Cardiac muscle cell (in vitro differentiated cells and primary cell): ENCODE data around the gene RPL21. TPM values are rescaled to one million over a fixed set of nuclear protein-coding genes. Genes with fewer than 3 reads are reported as not detected.

Experiments
- DNase-seq, 2 donors: peaks; one replicate each; pipeline versions ENCODE4 v3.0.0 to v3.0.0-alpha.2; 2010 to 2017; ENCODE audit warnings: low read depth in 1 of 2, low spot score in 1 of 2
- H3K27ac ChIP-seq: fragments of 200-600 bp; sonication (generic); 2 replicates; pipeline ENCODE4 v1.5.1; 2016
- H3K27me3 ChIP-seq: fragments of 200-600 bp; sonication (generic); 2 replicates; pipeline ENCODE4 v1.6.0; 2016; ENCODE audit warnings: control low read depth
- H3K36me3 ChIP-seq: fragments of 200-600 bp; sonication (generic); 2 replicates; pipeline ENCODE4 v1.5.1; 2016; ENCODE audit warnings: control low read depth
- H3K4me1 ChIP-seq: fragments of 200-600 bp; sonication (generic); 2 replicates; pipeline ENCODE4 v1.8.1; 2017; ENCODE audit warnings: low read depth, mild to moderate bottlenecking, mixed run types
- H3K4me3 ChIP-seq: fragments of 200-600 bp; sonication (generic); 2 replicates; pipeline ENCODE4 v1.5.1; 2016; ENCODE audit warnings: mild to moderate bottlenecking
- H3K9me3 ChIP-seq: fragments of 200-600 bp; sonication (generic); 2 replicates; pipeline ENCODE4 v1.5.1; 2017; ENCODE audit warnings: low read depth, mild to moderate bottlenecking, control low read depth
- polyA plus RNA-seq: library from polyadenylated mRNA; unstranded; fragments of >200 nt; fragmentation: Nextera tagmentation; extraction: Ambion mirVana; gene quantifications from 2 replicates; pipeline ENCODE4 v1.2.1, GENCODE V29; 2016
- total RNA-seq: library from RNA; depleted of rRNA; stranded (reverse); fragments of >200 nt; gene quantifications from 2 replicates; pipeline ENCODE4 v1.2.3, GENCODE V29; 2016
- TF ChIP-seq, protein P1 (sequence below): IDR thresholded peaks from 2 replicates; pipeline ENCODE4 v1.5.1; 2012; ENCODE audit warnings: low read depth, mild to moderate bottlenecking, low read length

RPL21 gene
- total and polyA plus RNA-seq, 2 experiments from 2014 or later: 367 to 410 TPM

DNA sequence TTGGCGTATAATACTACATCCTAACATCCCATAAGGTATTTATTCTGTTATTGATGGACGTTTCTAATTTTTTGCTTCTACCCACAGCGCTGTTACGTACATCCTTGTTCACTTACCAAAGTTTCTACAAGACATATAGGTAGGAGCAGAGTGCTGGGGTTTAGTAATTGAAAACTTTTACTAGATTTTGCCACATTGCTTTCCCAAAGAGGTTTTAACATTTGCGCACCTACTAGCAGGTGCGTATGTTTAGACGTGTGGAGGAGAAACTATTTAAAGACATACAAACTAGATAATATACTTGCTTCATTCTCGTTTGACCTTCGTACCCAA lies 559 bp upstream of the RPL21 start:
- H3K9me3 ChIP-seq: no peaks in the 10 kb centered on the region
- peaks cover 10% of the 10 kb centered on the region for H3K4me1 ChIP-seq
- H3K4me3 ChIP-seq: peak overlapping the region; percentile 96
- DNase-seq: no peak
- H3K27me3 ChIP-seq: no peaks in the 10 kb centered on the region
- TF ChIP-seq, protein P1, sequence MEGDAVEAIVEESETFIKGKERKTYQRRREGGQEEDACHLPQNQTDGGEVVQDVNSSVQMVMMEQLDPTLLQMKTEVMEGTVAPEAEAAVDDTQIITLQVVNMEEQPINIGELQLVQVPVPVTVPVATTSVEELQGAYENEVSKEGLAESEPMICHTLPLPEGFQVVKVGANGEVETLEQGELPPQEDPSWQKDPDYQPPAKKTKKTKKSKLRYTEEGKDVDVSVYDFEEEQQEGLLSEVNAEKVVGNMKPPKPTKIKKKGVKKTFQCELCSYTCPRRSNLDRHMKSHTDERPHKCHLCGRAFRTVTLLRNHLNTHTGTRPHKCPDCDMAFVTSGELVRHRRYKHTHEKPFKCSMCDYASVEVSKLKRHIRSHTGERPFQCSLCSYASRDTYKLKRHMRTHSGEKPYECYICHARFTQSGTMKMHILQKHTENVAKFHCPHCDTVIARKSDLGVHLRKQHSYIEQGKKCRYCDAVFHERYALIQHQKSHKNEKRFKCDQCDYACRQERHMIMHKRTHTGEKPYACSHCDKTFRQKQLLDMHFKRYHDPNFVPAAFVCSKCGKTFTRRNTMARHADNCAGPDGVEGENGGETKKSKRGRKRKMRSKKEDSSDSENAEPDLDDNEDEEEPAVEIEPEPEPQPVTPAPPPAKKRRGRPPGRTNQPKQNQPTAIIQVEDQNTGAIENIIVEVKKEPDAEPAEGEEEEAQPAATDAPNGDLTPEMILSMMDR: no peak
- peak overlapping the region; percentile 99 for H3K27ac ChIP-seq
- peaks cover 20% of the 10 kb centered on the region for H3K36me3 ChIP-seq

DNA sequence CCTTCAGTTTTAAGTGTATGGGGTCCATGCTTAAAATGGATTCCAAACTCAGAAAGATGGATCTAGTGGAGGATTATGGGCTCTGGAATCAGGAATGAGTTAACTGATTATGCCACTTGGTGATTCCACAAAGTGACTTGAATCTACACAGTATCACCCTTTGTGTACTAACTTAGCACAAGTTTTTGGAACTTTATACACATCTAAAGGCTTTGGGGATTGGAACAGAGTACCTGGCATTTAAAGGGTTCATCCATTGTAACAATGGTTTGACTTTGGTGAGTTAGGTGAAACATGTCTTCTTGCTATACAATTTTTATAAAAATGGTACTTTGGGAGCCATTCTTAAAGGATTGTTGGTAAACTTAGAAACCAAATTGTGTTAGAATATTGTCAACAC lies 1.1 kb downstream of the RPL21 start:
- H3K4me1 ChIP-seq: peaks cover 10% of the 10 kb centered on the region
- H3K27ac ChIP-seq: no peak overlapping the region
- no peaks in the 10 kb centered on the region for H3K9me3 ChIP-seq
- TF ChIP-seq, protein P1: no peak
- H3K36me3 ChIP-seq: peaks cover 36% of the 10 kb centered on the region
- peak overlapping the region; percentile 96 for H3K4me3 ChIP-seq
- no peak for DNase-seq
- no peaks in the 10 kb centered on the region for H3K27me3 ChIP-seq

DNA sequence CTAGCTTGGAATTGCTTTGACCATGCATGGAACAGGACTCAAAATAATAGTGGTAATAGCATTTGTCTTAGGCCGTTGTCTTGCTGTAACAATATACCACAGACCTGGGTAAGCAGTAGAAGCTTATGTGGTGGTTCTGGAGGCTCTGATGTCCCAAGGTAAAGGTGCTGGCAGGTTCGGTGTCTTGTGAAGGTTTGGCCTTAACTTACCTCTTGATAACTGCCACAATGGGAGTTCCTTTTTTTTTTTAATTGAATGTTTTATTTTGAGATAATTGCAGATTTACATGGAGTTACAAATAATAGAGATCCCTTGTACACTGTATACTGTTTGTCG lies 5.8 kb downstream of the RPL21 start:
- H3K27me3 ChIP-seq: no peaks in the 10 kb centered on the region
- peaks cover 10% of the 10 kb centered on the region for H3K4me1 ChIP-seq
- no peak overlapping the region for H3K27ac ChIP-seq
- TF ChIP-seq, protein P1: no peak
- no peak overlapping the region for H3K4me3 ChIP-seq
- H3K36me3 ChIP-seq: peaks cover 50% of the 10 kb centered on the region
- H3K9me3 ChIP-seq: no peaks in the 10 kb centered on the region
- no peak for DNase-seq

DNA sequence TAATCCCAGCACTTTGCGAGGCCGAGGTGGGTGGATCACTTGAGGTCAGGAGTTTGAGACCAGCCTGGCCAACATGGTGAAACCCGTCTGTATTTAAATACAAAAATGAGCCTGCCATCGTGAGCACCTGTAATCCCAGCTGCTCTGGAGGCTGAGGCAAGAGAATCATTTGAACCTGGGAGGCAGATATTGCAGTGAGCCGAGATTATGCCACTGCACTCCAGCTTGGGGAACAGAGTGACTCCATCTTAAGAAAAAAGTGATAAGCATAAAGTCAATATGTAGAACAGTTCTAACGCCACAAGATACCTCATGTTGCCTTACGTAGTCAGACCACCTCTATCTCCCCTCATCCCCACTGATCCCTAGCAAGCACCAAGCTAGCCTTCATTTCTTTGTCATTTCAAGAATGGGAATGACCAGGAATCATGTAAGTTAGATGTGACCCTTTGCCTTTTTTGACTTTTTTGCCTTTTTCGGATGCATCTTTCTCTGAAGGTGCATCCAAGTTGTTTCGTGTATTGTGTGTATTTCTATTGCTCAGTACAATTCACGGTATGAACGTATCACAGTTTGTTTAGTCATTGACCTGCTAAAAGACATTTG lies 6.4 kb downstream of the RPL21 start:
- Histone ChIP-seq H3K4me1 (peaks cover 10% of the 10 kb centered on the region), H3K27ac (peak overlapping the region; percentile 38), H3K36me3 (peaks cover 50% of the 10 kb centered on the region), H3K27me3 (no peaks in the 10 kb centered on the region), H3K9me3 (no peaks in the 10 kb centered on the region), H3K4me3 (no peak overlapping the region)
- DNase-seq: no peak
- TF ChIP-seq, protein P1: no peak

DNA sequence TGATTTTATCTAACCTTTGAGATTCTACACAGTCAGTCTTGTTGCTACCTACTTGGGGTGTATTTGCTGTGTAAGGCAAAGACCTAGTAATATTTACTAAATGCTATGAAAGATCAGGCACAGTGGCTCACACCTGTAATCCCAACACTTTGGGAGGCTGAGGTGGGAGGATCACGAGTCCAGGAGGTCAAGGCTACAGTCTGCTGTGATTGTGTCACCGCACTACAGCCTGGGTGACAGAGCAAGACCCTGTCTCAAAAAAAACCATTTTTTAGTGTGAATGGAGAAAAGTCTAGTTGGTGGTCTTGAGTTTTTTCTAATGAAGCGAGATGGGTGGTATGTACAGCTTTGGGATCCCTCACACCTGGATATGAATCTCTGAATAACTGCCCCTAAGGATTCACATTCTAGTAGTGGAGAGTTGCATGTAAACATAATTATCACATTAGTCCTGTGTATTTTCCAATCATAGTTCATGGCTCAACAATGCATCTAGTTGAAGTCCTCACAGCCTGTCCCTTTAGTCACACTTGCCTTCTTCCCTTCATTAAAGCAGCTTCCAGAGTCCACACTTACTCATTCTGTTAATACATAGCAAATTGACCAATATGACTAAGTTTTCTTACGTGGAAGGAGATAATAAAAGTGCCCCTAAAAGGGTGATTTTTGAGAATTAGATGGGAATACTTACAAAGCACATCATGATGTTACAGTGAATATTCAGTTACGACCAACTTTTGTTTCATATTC lies 7.5 kb downstream of the RPL21 start:
- Histone ChIP-seq H3K4me1 (no peaks in the 10 kb centered on the region), H3K27ac (peak overlapping the region; percentile 38), H3K27me3 (no peaks in the 10 kb centered on the region), H3K36me3 (peaks cover 46% of the 10 kb centered on the region), H3K9me3 (no peaks in the 10 kb centered on the region), H3K4me3 (no peak overlapping the region)
- no peak for DNase-seq
- TF ChIP-seq, protein P1: no peak
